Measurements from ENCODE around the gene TPCN1.

The TPCN1 gene

DNA sequence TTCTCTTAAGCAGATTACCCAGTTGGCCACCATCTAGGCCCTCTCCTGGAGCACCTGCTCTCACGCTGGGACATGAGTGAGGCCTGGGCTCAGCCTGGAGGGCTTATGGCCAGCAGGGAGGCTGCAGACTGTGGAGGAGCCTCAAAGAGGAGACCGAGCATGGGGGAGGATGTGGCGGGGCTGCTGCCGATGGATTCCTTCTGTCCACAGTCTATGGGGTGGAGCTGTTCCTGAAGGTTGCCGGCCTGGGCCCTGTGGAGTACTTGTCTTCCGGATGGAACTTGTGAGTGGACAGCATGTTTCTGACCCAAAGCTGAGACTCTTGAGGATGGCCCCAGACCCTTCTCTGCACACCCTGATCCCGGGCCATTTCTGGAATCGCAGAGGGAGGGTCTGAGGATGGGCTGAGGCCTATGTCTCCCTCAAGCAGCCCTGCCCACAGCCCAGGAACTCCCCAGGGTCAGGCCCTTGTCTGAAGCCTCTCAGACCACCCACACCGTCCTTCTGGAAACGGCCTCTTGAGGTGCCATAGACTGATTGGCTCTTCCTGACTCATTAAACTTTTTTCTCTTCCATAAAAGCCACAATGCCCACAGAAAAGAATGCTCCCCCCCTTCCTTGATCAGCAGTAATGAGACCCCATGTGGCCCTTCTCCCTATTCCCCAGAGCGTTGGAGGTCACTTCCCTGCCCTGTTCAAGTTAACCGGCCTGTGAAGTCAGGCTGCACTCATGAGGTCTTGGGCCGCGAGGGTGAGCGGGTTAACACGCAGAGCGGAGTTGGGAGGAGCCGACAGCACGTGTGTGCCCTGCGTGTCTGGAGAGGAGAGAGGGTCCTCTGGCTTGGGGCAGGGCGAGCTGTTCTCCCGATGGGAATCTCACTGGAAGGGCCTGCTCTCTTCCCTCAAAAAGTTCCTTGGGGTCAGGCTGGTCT is 64.7 kb downstream of the TPCN1 start:
- no peak for DNase-seq (ENCODE audit: low read depth in 2 of 2)

- no peak for DNase-seq (ENCODE audit: low read depth in 2 of 2)
Measured at GRCh38 chr12:113286712-113287111, 65.4 kb downstream of the TPCN1 start.

DNA sequence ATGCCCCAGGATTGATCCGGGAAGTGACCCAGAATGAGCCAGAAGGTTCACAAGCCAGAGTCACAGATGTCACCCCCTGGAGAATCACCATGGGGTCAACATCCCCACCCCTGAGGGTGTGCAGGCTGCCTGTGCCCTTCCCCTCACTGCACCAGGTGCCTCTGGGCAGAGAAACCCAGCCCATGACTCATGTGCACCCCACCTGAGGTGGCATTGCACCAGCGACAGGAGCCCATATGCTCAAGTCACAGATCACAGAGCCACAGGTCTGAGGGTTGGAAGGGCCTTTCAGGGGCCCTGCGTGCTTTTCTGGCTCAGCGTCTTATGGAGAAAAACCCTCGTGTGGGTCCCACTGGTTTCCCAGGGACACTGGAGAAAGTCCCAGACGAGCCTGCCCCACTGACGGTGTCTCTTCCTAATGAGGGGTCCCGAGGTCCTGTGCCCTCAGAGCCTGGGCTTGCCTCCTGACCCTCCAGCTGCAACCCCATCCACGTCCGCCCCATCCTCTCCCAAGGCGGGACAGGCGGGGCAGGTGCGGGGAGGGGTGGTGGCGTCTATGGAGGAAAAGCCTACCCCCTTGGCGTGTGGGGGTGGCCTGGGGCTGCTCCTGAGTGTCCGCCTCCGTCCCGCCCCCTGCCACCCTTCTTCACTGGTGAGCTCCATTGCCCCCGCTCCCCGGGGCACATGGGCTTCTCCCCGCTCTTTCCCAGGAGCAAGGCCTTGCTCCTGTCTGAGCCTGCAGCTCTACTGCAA is 66.1 kb downstream of the TPCN1 start:
- no peak for DNase-seq (ENCODE audit: low read depth in 2 of 2)

DNA sequence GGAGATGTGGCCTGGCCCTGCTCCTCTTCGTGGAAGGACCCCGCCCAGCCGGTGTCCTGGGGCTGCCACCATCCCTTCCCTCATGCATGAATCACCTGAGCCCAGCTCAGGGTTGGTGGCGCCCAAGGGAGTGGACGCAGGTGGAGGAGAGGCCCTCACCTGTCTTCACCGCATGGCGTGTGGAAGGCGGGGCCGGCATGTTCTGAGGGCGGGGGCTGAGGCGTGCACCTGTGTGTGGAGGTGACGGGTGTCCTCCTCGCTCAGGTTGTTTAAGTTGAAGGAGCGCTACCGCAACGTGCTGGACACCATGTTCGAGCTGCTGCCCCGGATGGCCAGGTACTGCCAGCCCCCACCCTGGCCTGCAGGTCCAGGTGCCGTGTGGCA is 66.6 kb downstream of the TPCN1 start:
- DNase-seq (ENCODE audit: low read depth in 2 of 2) = no peak

DNA sequence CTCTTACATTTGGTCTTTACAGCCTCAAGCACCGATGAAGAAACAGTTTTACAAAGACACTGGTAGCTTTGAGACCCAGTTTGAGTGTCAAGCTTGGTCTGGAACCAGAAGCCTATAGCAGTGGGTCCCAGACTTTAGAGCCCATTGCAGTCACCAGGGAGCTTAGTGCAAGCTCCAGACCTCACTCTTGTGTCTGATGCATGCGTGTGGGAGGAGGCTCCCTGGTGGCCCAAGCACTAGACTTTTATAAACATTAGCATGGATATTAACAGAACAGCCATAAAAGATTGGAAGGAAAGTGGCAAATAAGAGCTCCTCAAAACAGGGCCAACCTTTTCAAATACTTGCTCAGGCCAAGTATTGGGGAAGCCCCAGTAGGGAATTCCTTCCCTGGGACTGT is 68.1 kb downstream of the TPCN1 start:
- no peak for DNase-seq (ENCODE audit: low read depth in 2 of 2)

- DNase-seq (ENCODE audit: low read depth in 2 of 2) = no peak
Measured at GRCh38 chr12:113290506-113290905, 69.2 kb downstream of the TPCN1 start.

GRCh38 chr12:113291586-113291985 is 70.3 kb downstream of the TPCN1 start:
- DNase-seq (ENCODE audit: low read depth in 2 of 2) = no peak

DNA sequence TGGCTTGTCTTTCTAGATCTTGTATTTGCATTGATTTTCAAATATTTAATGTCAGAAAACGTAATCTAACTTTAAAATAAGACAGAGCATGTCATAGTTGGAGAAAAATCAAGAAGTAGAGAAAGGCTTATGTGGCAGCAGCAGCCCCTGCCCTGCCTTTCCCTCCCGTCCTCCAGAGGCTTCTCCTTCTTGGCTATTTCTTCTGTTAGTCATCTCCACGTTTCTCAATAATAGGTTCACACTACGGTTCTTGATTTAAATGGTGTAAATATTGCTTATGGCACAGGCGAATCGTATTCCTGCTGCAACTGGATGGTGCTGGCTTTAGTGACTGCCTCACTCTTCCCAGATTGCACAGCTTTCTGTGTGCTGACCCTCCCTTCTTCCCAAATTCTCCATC is 70.8 kb downstream of the TPCN1 start:
- DNase-seq (ENCODE audit: low read depth in 2 of 2) = no peak

DNA sequence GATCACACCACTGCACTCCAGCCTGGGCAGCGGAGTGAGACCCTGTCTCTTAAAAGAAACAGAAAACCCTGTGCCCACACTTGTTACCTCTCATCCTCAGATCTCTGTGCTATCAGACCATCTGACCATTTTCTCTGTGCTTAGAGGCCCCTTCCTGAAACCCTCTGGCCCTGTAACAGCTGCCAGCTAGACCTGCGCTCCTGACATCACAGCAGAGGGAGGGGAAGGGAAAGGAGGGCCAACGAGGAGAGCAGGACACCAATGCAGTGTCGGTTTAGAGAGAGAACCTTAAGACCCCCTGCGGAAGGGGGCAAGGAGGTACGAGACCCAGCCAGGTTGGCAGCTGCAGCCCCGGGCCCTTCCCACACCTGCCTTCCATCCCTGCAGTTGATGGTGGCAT is 71.3 kb downstream of the TPCN1 start:
- no peak for DNase-seq (ENCODE audit: low read depth in 2 of 2)

DNA sequence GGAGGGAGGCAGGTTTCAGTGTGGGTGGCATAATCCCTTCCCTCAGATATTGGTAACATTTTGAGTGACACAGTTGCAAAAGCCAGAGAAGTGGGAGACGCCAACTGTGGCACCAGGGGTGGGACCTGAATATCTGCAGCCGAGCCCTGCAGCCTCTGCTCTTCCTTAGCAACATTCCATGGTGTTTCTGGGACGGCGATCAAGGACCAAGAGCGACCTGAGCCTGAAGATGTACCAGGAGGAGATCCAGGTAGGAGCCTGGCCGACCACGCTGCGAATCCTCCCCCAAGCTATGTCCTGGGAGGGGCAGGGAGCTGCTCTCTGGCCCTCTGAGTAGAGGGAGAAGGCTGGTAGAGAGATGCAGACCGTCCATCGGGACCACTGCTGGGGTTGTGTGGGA is 71.8 kb downstream of the TPCN1 start:
- DNase-seq (ENCODE audit: low read depth in 2 of 2) = no peak

- DNase-seq (ENCODE audit: low read depth in 2 of 2) = no peak
Measured at GRCh38 chr12:113295886-113296556, 74.8 kb downstream of the TPCN1 start.

- no peak for DNase-seq (ENCODE audit: low read depth in 2 of 2)
Measured at GRCh38 chr12:113296557-113297213, 75.4 kb downstream of the TPCN1 start.

GRCh38 chr12:113297214-113297587 is 75.9 kb downstream of the TPCN1 start:
- no peak for DNase-seq (ENCODE audit: low read depth in 2 of 2)

GRCh38 chr12:113297621-113298471 is 76.6 kb downstream of the TPCN1 start:
- no peak for DNase-seq (ENCODE audit: low read depth in 2 of 2)

GRCh38 chr12:113298472-113298817 is 77.2 kb downstream of the TPCN1 start:
- DNase-seq (ENCODE audit: low read depth in 2 of 2) = no peak

DNA sequence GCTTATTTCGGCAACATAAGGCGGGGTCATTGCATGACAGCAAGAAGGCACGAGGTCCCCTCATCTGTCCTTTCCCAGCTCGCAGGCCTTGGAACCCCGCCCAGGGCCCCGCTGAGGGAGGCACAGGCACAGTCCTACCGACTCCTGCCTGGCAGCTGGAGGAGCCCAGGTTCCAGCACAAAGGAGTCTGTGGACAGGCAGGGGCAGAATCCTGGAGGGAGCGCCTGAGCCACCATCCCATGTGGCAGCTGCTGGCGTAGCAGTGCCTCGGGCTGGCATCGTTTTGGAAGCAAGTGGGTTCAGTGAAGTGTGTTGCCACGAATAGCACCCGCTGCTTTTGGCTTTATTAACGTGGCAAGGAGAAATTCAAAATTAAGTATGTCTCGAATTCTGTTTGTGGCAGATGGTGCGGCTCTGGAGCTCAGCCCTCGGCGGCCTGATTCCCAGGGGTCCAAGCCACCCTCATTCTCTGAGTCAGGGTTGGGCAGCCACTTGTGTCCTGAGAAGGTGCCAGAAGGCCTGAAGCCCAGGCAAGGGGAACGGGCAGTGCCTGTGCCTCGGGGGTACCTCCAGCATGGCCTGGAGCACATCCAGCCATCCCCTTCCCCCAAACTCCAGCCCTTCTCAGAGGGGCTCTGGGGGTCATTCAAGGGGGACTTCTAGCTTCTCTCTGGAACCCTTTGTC is 77.7 kb downstream of the TPCN1 start:
- no peak for DNase-seq (ENCODE audit: low read depth in 2 of 2)

GRCh38 chr12:113299619-113300237 is 78.5 kb downstream of the TPCN1 start:
- DNase-seq (ENCODE audit: low read depth in 2 of 2) = no peak

- DNase-seq (ENCODE audit: low read depth in 2 of 2) = no peak
Measured at GRCh38 chr12:113301811-113302210, 80.5 kb downstream of the TPCN1 start.

DNA sequence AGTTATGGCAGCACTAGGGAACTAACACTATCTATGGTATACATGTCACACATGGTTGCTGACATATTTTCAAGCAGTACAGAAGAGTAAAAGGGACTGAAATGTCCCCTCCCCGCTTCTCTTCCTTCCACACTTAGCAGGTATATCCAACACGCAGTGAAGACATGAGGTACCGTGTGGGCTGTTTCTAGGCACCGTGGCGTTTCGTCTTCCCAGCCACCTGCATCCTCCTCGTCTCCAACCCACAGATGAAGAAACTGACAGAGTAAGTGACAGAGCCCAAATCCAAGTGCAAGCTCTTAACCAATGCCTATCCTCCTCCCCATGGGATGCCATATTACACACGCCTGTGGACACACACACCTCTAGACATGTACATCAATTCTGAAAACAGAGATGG is 81.2 kb downstream of the TPCN1 start:
- DNase-seq (ENCODE audit: low read depth in 2 of 2) = no peak

All from stimulated activated CD4-positive, alpha-beta T cell treated with anti-CD3 and anti-CD28 coated beads, Interleukin-4, amount 100 ng/mL, for 48 hours (primary cell).